ENCODE results near the gene ROBO1. TPM values are rescaled to one million over a fixed set of nuclear protein-coding genes. Genes with fewer than 3 reads are reported as not detected.

ROBO1 gene
- total RNA-seq, 1 donor from 2014 or later, result 3.1 TPM

- ATAC-seq (ENCODE audit: low read depth) (no peak), DNase-seq (no peak)
- H3K27ac Mint-ChIP-seq, result no peak overlapping the region
- H3K36me3 Mint-ChIP-seq (ENCODE audit: low read depth), result no peaks in the 10 kb centered on the region
- TF ChIP-seq, protein P1, sequence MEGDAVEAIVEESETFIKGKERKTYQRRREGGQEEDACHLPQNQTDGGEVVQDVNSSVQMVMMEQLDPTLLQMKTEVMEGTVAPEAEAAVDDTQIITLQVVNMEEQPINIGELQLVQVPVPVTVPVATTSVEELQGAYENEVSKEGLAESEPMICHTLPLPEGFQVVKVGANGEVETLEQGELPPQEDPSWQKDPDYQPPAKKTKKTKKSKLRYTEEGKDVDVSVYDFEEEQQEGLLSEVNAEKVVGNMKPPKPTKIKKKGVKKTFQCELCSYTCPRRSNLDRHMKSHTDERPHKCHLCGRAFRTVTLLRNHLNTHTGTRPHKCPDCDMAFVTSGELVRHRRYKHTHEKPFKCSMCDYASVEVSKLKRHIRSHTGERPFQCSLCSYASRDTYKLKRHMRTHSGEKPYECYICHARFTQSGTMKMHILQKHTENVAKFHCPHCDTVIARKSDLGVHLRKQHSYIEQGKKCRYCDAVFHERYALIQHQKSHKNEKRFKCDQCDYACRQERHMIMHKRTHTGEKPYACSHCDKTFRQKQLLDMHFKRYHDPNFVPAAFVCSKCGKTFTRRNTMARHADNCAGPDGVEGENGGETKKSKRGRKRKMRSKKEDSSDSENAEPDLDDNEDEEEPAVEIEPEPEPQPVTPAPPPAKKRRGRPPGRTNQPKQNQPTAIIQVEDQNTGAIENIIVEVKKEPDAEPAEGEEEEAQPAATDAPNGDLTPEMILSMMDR (IDR thresholded peaks at IDR 0.05), result no peak
- no peak overlapping the region for H3K4me3 Mint-ChIP-seq
- H3K4me1 Mint-ChIP-seq, result no peaks in the 10 kb centered on the region
- POLR2A ChIA-PET, result no interaction called here
- intact Hi-C loops (cut with micrococcal nuclease), result no loop called here
- CTCF ChIA-PET, result no interaction called here
- H3K27me3 Mint-ChIP-seq, result no peaks in the 10 kb centered on the region
- peaks cover 2% of the 10 kb centered on the region for H3K9me3 Mint-ChIP-seq
These were observed 763.8 kb downstream of the ROBO1 start for GRCh38 chr3:79003994-79004393.

- H3K27ac Mint-ChIP-seq, result no peak overlapping the region
- no peaks in the 10 kb centered on the region for H3K36me3 Mint-ChIP-seq (ENCODE audit: low read depth)
- peaks cover 2% of the 10 kb centered on the region for H3K9me3 Mint-ChIP-seq
- DNase-seq (no peak), ATAC-seq (ENCODE audit: low read depth) (no peak)
- no peak overlapping the region for H3K4me3 Mint-ChIP-seq
- ChIA-PET POLR2A (no interaction called here), CTCF (no interaction called here)
- TF ChIP-seq, protein P1 (IDR thresholded peaks at IDR 0.05), result no peak
- intact Hi-C loops (cut with micrococcal nuclease), result no loop called here
- no peaks in the 10 kb centered on the region for H3K27me3 Mint-ChIP-seq
- no peaks in the 10 kb centered on the region for H3K4me1 Mint-ChIP-seq
These were observed 765.1 kb downstream of the ROBO1 start for GRCh38 chr3:79002465-79003372.

GRCh38 chr3:79001255-79001654 is 766.5 kb downstream of the ROBO1 start:
- POLR2A ChIA-PET, result no interaction called here
- CTCF ChIA-PET, result no interaction called here
- no peak overlapping the region for H3K4me3 Mint-ChIP-seq
- no peak overlapping the region for H3K27ac Mint-ChIP-seq
- DNase-seq, result no peak
- no peaks in the 10 kb centered on the region for H3K27me3 Mint-ChIP-seq
- no peaks in the 10 kb centered on the region for H3K4me1 Mint-ChIP-seq
- no peaks in the 10 kb centered on the region for H3K36me3 Mint-ChIP-seq (ENCODE audit: low read depth)
- peaks cover 2% of the 10 kb centered on the region for H3K9me3 Mint-ChIP-seq
- intact Hi-C loops (cut with micrococcal nuclease), result no loop called here
- TF ChIP-seq, protein P1 (IDR thresholded peaks at IDR 0.05), result no peak
- ATAC-seq (ENCODE audit: low read depth), result no peak

DNA sequence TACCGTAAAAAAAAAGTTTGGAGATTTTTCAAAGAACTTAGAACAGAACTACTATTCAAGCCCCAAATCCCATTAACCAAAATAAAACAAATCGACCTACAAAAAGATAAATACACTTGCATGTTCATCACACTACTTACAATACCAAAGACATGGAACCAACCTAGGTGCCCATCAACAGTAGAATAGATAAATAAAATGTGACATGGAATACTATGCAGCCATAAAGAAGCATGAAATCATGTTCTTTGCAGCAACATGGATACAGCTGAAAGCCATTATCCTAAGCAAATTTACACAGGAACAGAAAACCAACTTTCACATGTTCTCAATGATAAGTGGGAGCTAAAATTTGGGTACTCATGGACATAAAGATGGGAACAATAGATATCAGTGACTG is 768.7 kb downstream of the ROBO1 start:
- H3K4me3 Mint-ChIP-seq, result no peak overlapping the region
- H3K9me3 Mint-ChIP-seq, result peaks cover 2% of the 10 kb centered on the region
- no peaks in the 10 kb centered on the region for H3K4me1 Mint-ChIP-seq
- TF ChIP-seq, protein P1 (IDR thresholded peaks at IDR 0.05), result no peak
- H3K36me3 Mint-ChIP-seq (ENCODE audit: low read depth), result no peaks in the 10 kb centered on the region
- ChIA-PET POLR2A (no interaction called here), CTCF (no interaction called here)
- no peaks in the 10 kb centered on the region for H3K27me3 Mint-ChIP-seq
- no peak overlapping the region for H3K27ac Mint-ChIP-seq
- intact Hi-C loops (cut with micrococcal nuclease), result no loop called here
- DNase-seq (no peak), ATAC-seq (ENCODE audit: low read depth) (no peak)

DNA sequence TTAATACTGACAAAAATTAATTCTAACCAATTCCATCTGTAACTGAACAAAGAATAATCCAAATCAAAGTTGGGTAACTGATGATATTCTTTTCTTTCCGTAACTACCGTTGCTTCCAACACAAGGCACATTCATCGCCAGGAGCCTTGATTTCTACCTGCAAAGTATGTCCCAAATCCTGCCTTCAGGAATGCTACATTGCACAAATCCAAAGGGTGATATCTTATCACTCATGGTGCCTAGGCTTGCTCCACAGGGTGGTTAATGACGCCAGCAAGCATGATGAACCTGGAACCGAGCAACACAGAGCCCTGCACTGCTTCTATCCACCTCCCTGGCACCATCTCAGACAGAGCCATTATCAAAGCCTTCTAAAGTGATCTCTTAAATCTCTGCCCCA is 772.7 kb downstream of the ROBO1 start:
- TF ChIP-seq, protein P1 (IDR thresholded peaks at IDR 0.05), result no peak
- ChIA-PET CTCF (no interaction called here), POLR2A (no interaction called here)
- Mint-ChIP-seq H3K27ac (no peak overlapping the region), H3K4me3 (no peak overlapping the region), H3K27me3 (no peaks in the 10 kb centered on the region), H3K4me1 (no peaks in the 10 kb centered on the region), H3K9me3 (peaks cover 2% of the 10 kb centered on the region), H3K36me3 (ENCODE audit: low read depth) (no peaks in the 10 kb centered on the region)
- no peak for ATAC-seq (ENCODE audit: low read depth)
- intact Hi-C loops (cut with micrococcal nuclease), result no loop called here
- no peak for DNase-seq

Measured in activated B cell treated with CpG ODN at 0.5 μM for 24 hours (primary cell).